Ascending aorta (tissue), 2 donors: ENCODE results near the gene GYS1. TPM values are rescaled to one million over a fixed set of nuclear protein-coding genes. Genes with fewer than 3 reads are reported as not detected.

Experiments
- DNase-seq, 2 donors: peaks; one replicate each; pipeline ENCODE4 v3.0.0-alpha.2; 2019; ENCODE audit warnings: low spot score in 2 of 2
- H3K27ac ChIP-seq, 2 donors: fragments of 200-600 bp; sonication (generic); one replicate each; pipeline ENCODE4 v1.5.1; 2016 to 2017; ENCODE audit warnings: mild to moderate bottlenecking in 1 of 2
- H3K27me3 ChIP-seq: fragments of 200-600 bp; sonication (generic); one replicate; pipeline ENCODE4 v1.5.1; 2017
- H3K36me3 ChIP-seq, 2 donors: fragments of 200-600 bp; sonication (generic); one replicate each; pipeline ENCODE4 v1.5.1; 2016
- H3K4me1 ChIP-seq, 2 donors: fragments of 200-600 bp; sonication (generic); one replicate each; pipeline ENCODE4 v1.5.1; 2016 to 2017; ENCODE audit warnings: mild to moderate bottlenecking in 1 of 2
- H3K4me3 ChIP-seq, 2 donors: fragments of 200-600 bp; sonication (generic); one replicate each; pipeline ENCODE4 v1.5.1; 2016 to 2017; ENCODE audit warnings: mild to moderate bottlenecking in 1 of 2
- H3K9me3 ChIP-seq, 2 donors: fragments of 200-600 bp; sonication (generic); one replicate each; pipeline ENCODE4 v1.5.1; 2016
- intact Hi-C: fragments of 100-400 bp; cut with DNase I; formaldehyde crosslinking; loops from one replicate; pipeline ENCODE4 v1.15.1; 2023
- total RNA-seq: library from RNA; depleted of rRNA; stranded (reverse); fragments of >200 nt; gene quantifications from one replicate; pipeline ENCODE4 v1.1.0, GENCODE V29; 2016
- TF ChIP-seq, protein P1 (sequence below), 3 experiments: fragments of 200-600 bp in 2 of 3; fragments of 450-650 bp in 1 of 3; sonication (generic) in 2 of 3; IDR thresholded peaks; one replicate each; pipeline ENCODE4 v1.5.1; 2016 to 2019; ENCODE audit warnings: antibody characterized with exemption in 3 of 3, mild to moderate bottlenecking in 1 of 3, moderate library complexity in 1 of 3

GYS1 gene
- total RNA-seq, 1 donor from 2014 or later = 21.8 TPM

DNA sequence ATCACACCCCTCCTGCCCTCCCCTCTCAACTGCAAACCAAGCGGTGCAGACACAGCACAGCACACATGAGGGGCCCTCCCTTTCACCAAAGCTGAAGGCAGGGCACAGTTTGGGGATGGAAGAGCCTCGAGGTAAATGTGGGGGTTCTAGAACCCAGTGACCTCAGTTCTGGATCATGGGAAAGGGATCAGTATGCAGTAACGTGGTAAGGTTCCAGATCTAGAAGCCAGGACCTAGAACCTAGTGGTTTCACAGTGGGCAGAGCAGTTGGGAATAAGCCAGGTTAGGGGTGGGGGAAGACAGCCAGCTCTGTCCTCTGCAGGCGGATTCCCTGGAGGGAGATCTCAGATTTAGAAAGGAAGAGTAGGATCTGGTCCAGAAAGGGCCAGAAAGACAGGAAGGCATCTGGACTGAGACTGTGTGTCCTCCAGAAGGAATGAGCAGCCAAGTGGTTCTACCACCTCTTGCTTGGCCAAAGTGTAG is 24.9 kb downstream of the GYS1 start:
- Histone ChIP-seq H3K27ac (peak overlapping the region in 1 of 2 donors; percentile 96), H3K27me3 (no peaks in the 10 kb centered on the region), H3K36me3 (peaks cover 41 to 52% of the 10 kb centered on the region in 2 donors), H3K9me3 (no peaks in the 10 kb centered on the region), H3K4me3 (no peak overlapping the region), H3K4me1 (peaks cover 9 to 31% of the 10 kb centered on the region in 2 donors)
- DNase-seq = no peak
- intact Hi-C loops = loop anchor here (2.0 kb wide), 2 partner anchors 13 to 173 kb away; partner anchors contain the start of gene BAX
- TF ChIP-seq, protein P1, sequence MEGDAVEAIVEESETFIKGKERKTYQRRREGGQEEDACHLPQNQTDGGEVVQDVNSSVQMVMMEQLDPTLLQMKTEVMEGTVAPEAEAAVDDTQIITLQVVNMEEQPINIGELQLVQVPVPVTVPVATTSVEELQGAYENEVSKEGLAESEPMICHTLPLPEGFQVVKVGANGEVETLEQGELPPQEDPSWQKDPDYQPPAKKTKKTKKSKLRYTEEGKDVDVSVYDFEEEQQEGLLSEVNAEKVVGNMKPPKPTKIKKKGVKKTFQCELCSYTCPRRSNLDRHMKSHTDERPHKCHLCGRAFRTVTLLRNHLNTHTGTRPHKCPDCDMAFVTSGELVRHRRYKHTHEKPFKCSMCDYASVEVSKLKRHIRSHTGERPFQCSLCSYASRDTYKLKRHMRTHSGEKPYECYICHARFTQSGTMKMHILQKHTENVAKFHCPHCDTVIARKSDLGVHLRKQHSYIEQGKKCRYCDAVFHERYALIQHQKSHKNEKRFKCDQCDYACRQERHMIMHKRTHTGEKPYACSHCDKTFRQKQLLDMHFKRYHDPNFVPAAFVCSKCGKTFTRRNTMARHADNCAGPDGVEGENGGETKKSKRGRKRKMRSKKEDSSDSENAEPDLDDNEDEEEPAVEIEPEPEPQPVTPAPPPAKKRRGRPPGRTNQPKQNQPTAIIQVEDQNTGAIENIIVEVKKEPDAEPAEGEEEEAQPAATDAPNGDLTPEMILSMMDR (IDR thresholded peaks at IDR 0.05) = no peak

- no peak for DNase-seq
- H3K4me3 ChIP-seq = peak overlapping the region; percentile 89 to 94
- peak overlapping the region; percentile 89 to 96 for H3K27ac ChIP-seq
Observed at GRCh38 chr19:48967346-48968178, 25.5 kb downstream of the GYS1 start.

GRCh38 chr19:48966541-48967345 is 26.4 kb downstream of the GYS1 start:
- Histone ChIP-seq H3K9me3 (no peaks in the 10 kb centered on the region), H3K36me3 (peaks cover 34 to 47% of the 10 kb centered on the region in 2 donors), H3K4me1 (peaks cover 9 to 37% of the 10 kb centered on the region in 2 donors), H3K4me3 (peak overlapping the region; percentile 89 to 94), H3K27me3 (no peaks in the 10 kb centered on the region), H3K27ac (peak overlapping the region; percentile 89 to 96)
- DNase-seq = no peak
- intact Hi-C loops = no loop called here
- TF ChIP-seq, protein P1 (IDR thresholded peaks at IDR 0.05) = no peak

More at GRCh38 chr19:48967346-48968178, 25.5 kb downstream of the GYS1 start:
- TF ChIP-seq, protein P1 (IDR thresholded peaks at IDR 0.05) = no peak
- intact Hi-C loops = loop anchor here (2.0 kb wide), 2 partner anchors 13 to 173 kb away; partner anchors contain the start of gene BAX
- peaks cover 9 to 35% of the 10 kb centered on the region in 2 donors for H3K4me1 ChIP-seq
- H3K27me3 ChIP-seq = no peaks in the 10 kb centered on the region
- peaks cover 37 to 48% of the 10 kb centered on the region in 2 donors for H3K36me3 ChIP-seq
- no peaks in the 10 kb centered on the region for H3K9me3 ChIP-seq

DNA sequence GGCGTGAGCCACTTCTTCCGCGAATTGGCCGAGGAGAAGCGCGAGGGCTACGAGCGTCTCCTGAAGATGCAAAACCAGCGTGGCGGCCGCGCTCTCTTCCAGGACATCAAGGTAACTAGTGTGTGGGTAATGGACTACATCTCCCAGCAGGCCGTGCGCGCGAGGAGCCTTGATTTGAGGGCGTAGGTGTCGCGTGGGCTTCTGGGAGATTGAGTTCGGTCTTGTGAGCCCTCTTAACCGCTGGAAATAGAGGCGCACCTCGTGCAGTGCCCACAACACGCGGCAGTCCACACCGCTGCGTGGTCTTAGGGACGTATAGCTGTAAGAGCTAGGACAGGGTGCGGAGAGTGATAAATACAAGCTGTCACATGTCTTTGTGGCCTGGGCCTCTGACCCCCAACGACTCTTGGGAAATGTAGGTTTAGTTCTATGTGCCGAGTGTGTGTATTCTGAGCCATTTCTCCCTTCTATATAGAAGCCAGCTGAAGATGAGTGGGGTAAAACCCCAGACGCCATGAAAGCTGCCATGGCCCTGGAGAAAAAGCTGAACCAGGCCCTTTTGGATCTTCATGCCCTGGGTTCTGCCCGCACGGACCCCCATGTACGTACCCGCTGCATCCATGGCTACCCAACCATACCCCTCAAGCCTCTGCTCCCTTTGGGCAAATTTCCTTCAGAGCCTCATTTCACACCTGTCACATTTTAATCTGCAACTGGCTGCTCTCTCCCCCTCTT is 27.1 kb downstream of the GYS1 start:
- Histone ChIP-seq H3K27ac (peak overlapping the region; percentile 89 to 96), H3K27me3 (no peaks in the 10 kb centered on the region), H3K4me1 (peaks cover 9 to 37% of the 10 kb centered on the region in 2 donors), H3K4me3 (peak overlapping the region; percentile 89 to 94), H3K9me3 (no peaks in the 10 kb centered on the region), H3K36me3 (peaks cover 32 to 41% of the 10 kb centered on the region in 2 donors)
- intact Hi-C loops = loop anchor here (1.0 to 2.0 kb wide), 4 partner anchors 27 to 129 kb away; partner anchors contain the start of genes GYS1, HSD17B14, NUCB1 and RUVBL2
- peak; percentile 75 to 95 for DNase-seq
- TF ChIP-seq, protein P1 (IDR thresholded peaks at IDR 0.05) = no peak
